Epithelial cell of proximal tubule (primary cell): ENCODE data around the gene ZNF280B. TPM values are rescaled to one million over a fixed set of nuclear protein-coding genes. Genes with fewer than 3 reads are reported as not detected.
"Not testable (repeated sequence)": the region's sequence is repeated elsewhere in the genome, so short reads cannot be mapped to it uniquely, and the experiment has no call there.

Experiments
- DNase-seq: peaks from one replicate; pipeline ENCODE4 v3.0.0-alpha.2; 2011; ENCODE audit warnings: low read depth
- H3K4me3 ChIP-seq: 2 replicates; pipeline ENCODE4 v1.5.1; 2011; ENCODE audit warnings: low read depth, mild to moderate bottlenecking, low read length
- CTCF ChIP-seq: conservative IDR thresholded peaks from 2 replicates; pipeline ENCODE4 v1.5.1; 2012; ENCODE audit warnings: low read depth, mild to moderate bottlenecking, low read length
- total RNA-seq: library from RNA; depleted of rRNA; stranded (reverse); fragments of >200 nt; gene quantifications from 2 replicates; pipeline ENCODE4 v1.2.3, GENCODE V29; 2015

ZNF280B gene
- total RNA-seq, 1 donor from 2014 or later, result 2.4 TPM

GRCh38 chr22:22520020-22520656, 11.6 kb upstream of the ZNF280B start, which contains the start of gene ZNF280A:
TSS of gene ZNF280A (minus strand) at chr22:22520270. CDS start at chr22:22515630, 4,640 bp downstream.
- no peak within 1 kb of the TSS for H3K4me3 ChIP-seq
- TF ChIP-seq CTCF, result no peak
- DNase-seq, result no peak

DNA sequence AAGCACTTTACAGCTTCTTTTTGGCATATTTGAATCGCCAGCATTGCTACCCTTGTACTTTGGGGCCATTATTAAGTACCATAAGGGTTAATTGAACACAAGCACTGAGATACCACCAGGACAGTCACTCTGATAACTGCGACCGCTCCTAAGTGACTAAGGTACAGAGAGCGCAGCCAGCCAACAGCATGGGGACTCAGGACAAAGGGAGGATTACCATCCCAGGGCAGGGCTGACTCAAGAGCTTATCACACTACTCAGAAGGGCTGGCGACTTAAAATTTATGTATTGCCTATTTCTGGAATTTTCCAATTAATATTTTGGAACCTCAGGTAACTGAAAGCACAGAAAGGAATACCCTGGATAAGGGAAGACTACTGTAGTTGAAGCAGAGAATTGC, 11.0 kb upstream of the ZNF280B start:
- DNase-seq, result no peak
- H3K4me3 ChIP-seq, result no peak overlapping the region
- TF ChIP-seq CTCF, result no peak

GRCh38 chr22:22516992-22517391, 8.4 kb upstream of the ZNF280B start:
- DNase-seq, result no peak
- TF ChIP-seq CTCF, result no peak
- no peak overlapping the region for H3K4me3 ChIP-seq

DNA sequence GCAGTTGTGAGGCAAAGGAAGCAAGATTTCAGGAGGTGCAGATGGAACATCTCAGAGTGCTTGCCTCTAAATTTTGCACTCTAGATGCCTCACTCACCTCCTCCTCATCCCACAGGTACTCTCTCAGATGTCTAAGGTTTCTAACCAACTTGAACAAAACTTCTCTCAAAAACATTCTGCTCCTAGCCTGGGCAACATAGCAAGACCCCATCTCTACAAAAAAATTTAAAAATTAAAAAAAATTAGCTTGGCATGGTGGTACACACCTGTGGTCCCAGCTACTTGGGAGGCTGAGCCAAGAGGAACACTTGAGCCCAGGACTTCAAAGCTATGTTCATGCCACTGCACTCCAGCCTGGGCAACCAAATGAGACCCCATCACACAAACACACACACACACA, 7.3 kb upstream of the ZNF280B start:
- no peak for DNase-seq
- no peak for TF ChIP-seq CTCF
- no peak overlapping the region for H3K4me3 ChIP-seq

- not testable (repeated sequence) for H3K4me3 ChIP-seq, DNase-seq
Observed at GRCh38 chr22:22514431-22514830, 5.9 kb upstream of the ZNF280B start.

DNA sequence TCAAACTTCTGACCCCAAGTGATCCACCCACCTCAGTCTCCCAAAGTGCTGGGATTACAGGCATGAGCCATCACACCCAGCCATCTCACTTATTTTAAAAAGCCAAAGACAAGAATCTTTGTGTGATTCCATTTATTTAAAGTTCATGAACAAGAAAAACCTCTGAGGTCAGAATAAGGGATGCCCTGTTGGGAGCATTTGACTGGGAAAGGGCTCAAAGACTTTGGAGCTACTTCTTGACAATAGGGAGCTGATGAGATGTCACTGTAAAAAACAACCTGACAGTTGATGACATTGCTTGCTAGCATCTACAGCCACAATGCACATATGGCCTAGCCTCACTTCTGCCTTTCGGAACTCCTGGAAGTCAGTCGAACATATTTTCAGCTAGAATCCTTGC, 5.1 kb upstream of the ZNF280B start:
- H3K4me3 ChIP-seq, result no peak overlapping the region
- DNase-seq, result no peak
- no peak for TF ChIP-seq CTCF

- TF ChIP-seq CTCF, result no peak
- no peak overlapping the region for H3K4me3 ChIP-seq
Observed at GRCh38 chr22:22512951-22513350, 4.4 kb upstream of the ZNF280B start.

DNA sequence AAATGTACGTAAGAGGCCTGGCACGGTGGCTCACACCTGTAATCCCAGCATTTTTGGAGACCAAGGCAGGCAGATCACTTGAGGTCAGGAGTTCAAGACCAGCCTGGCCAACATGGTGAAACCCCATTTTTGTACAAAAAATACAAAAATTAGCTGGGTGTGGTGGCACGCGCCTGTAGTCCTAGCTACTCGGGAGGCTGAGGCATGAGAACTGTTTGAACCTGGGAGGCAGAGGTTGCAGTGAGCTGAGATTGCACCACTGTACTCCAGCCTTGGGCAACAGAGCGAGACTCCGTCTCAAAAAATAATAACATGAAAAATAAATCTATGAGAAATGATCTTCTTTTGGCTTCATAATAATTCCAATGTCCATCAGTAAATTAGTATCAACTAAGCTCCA, 2.3 kb upstream of the ZNF280B start:
- H3K4me3 ChIP-seq, DNase-seq: not testable (repeated sequence)

More at GRCh38 chr22:22512951-22513350, 4.4 kb upstream of the ZNF280B start:
- DNase-seq, result no peak

DNA sequence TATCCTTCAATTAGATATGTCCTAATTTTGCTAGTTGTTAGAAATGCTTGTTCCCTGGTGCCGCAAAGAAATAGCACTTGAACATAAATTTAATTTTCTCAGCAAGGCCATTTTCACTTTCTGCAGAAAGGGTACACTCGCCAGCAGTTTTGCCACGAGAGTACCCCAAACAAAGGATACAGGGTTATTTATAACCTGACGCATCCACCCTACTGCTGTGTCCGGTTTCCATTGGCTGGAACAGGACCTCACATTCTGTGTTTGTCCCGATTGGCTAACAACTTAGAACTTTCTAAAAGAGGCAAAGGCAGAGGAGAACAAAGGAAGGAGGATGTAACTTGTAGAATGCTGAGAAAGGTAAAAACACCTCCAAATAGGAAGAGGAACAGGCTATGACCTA, 1.4 kb upstream of the ZNF280B start:
- not testable (repeated sequence) for DNase-seq, H3K4me3 ChIP-seq
